Measurements from ENCODE around the gene RND2. TPM values are rescaled to one million over a fixed set of nuclear protein-coding genes. Genes with fewer than 3 reads are reported as not detected.

Gene RND2
- total RNA-seq, 1 donor, result 0.45 TPM

DNA sequence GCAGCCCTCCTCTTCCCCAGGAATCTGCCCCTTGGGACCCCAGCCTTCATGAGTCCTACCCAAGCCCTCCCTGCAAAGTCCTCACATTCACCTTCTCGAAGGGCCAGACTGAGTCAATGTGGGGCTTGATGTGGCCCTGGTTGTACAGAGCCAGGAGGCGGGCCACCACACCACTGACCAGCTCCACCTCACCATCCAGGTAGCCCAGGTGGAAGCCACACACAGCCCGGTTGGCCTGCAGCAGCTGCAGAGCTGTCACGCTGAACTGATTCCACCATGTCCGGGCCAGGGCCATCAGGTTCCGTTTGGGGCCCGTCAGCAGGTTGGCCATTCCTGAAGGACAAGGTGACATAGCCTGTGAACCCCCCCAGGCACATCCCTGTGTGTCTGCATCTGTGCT, 8.8 kb upstream of the RND2 start:
- no peak for DNase-seq (ENCODE audit: low read depth)
- TF ChIP-seq, protein P1, sequence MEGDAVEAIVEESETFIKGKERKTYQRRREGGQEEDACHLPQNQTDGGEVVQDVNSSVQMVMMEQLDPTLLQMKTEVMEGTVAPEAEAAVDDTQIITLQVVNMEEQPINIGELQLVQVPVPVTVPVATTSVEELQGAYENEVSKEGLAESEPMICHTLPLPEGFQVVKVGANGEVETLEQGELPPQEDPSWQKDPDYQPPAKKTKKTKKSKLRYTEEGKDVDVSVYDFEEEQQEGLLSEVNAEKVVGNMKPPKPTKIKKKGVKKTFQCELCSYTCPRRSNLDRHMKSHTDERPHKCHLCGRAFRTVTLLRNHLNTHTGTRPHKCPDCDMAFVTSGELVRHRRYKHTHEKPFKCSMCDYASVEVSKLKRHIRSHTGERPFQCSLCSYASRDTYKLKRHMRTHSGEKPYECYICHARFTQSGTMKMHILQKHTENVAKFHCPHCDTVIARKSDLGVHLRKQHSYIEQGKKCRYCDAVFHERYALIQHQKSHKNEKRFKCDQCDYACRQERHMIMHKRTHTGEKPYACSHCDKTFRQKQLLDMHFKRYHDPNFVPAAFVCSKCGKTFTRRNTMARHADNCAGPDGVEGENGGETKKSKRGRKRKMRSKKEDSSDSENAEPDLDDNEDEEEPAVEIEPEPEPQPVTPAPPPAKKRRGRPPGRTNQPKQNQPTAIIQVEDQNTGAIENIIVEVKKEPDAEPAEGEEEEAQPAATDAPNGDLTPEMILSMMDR (IDR thresholded peaks at IDR 0.05; ENCODE audit: insufficient read depth, low read length), result no peak
- H3K4me3 ChIP-seq (ENCODE audit: low read depth, low read length), result no peak overlapping the region

GRCh38 chr17:43018008-43018853, 6.8 kb upstream of the RND2 start:
- H3K4me3 ChIP-seq (ENCODE audit: low read depth, low read length), result peak overlapping the region; percentile 36
- no peak for DNase-seq (ENCODE audit: low read depth)
- TF ChIP-seq, protein P1 (IDR thresholded peaks at IDR 0.05; ENCODE audit: insufficient read depth, low read length), result no peak

DNA sequence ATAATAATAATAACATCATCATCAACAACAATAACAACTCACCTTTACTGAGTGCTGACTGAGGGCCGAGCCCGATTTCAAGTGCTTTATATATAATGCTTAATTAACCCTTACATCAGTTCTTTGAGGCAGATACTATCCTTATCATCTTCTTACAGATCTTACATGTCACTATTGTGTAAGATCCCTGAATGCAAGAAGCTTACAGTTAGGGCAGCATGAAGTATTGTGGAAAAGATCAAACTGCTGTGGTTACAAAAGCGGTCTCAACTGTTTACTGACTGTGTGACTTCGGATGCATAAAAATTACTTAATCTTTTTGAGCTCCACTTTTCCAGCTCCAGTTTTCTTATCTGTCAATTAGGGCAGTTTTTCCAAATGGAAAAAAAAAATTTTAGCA, 6.1 kb upstream of the RND2 start:
- TF ChIP-seq, protein P1 (IDR thresholded peaks at IDR 0.05; ENCODE audit: insufficient read depth, low read length), result no peak
- peak overlapping the region; percentile 36 for H3K4me3 ChIP-seq (ENCODE audit: low read depth, low read length)
- peak; percentile 35 for DNase-seq (ENCODE audit: low read depth)

DNA sequence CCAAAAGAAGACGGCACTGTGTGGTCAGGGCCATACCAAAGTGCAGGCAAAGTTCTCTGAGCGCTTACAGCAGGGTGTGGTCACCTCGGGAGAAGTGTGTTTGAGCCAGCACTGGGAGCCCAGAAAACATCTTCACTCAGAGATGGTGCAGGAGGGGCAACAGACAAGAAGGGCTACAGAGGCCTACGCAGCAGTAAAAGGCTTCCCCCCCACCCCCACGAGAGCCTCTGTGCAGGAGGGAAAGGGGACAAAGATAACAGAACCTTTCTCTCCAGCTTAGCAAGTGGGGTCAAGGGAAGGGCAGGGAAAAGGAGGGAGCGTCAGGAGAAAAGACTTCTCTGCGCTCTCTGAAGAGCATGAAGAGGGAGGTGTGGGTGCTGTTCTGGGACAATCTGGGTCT, 5.6 kb upstream of the RND2 start:
- peak; percentile 55 for DNase-seq (ENCODE audit: low read depth)
- H3K4me3 ChIP-seq (ENCODE audit: low read depth, low read length), result peak overlapping the region; percentile 63
- TF ChIP-seq, protein P1 (IDR thresholded peaks at IDR 0.05; ENCODE audit: insufficient read depth, low read length), result no peak

GRCh38 chr17:43020030-43020621, 4.9 kb upstream of the RND2 start:
- DNase-seq (ENCODE audit: low read depth), result peak; percentile 54
- H3K4me3 ChIP-seq (ENCODE audit: low read depth, low read length), result peak overlapping the region; percentile 63
- TF ChIP-seq, protein P1 (IDR thresholded peaks at IDR 0.05; ENCODE audit: insufficient read depth, low read length), result no peak

DNA sequence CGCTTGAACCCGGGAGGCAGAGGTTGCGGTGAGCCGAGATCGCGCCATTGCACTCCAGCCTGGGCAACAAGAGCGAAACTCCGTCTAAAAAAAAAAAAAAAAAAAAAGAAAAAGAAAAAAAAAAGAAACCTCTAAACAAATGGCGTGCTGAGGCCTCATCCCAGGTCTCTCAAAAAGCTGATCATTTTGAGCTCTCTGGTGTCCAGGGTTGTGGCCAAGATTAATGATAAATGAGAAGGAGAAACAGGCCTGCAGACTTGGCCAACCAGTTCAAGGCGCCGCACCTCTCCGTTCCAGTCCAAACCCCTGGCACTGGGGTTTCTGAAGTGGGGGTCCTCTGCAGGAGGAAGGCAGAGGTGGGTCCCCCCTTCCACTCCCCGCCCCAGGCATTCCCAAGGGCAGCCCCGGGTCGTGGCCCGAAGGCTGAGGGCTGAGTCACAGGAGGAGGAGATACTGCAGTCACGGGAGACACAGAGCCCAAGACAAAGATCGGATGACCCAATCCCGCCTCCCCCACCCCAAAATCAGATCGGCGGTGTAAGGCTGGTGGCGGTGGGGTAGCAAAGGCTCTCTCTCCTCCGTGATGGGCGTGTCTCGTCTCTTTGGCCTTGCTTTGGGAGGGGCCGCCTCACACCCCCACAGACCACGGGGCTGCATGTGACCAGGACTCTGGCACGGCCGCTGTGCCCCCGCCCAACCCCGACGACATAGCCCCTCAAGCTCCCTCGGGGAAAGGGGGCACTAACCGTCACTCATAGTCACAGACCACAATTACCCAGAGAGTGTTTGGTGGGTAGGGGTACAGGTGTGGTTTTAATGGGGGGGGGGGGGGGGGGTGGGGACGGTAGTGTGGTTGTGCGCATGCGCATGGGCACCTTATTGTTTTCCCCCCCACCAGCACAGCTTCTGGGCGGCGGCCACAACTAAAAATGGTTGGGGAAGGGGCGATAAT, 4.0 kb upstream of the RND2 start:
- TF ChIP-seq, protein P1 (IDR thresholded peaks at IDR 0.05; ENCODE audit: insufficient read depth, low read length), result no peak
- H3K4me3 ChIP-seq (ENCODE audit: low read depth, low read length), result peak overlapping the region; percentile 99
- DNase-seq (ENCODE audit: low read depth), result peak; percentile 88
